ENCODE measurements around the gene RIMOC1.

GRCh38 chr5:41921166-41921565 lies 17.0 kb downstream of the RIMOC1 start:
- TF ChIP-seq CTCF (IDR thresholded peaks at IDR 0.05 in 2 of 3, conservative IDR thresholded peaks at IDR 0.05 in 1 of 3; ENCODE audit: control insufficient read depth in 2 of 3, extremely low read depth in 1 of 3, insufficient read depth in 1 of 3, low read depth in 3 of 3, low read length in 3 of 3) (no peak), POLR2A (IDR thresholded peaks at IDR 0.05; ENCODE audit: low read depth, low read length) (no peak), POLR2AphosphoS5 (IDR thresholded peaks at IDR 0.05; ENCODE audit: low read length) (no peak), ATF2 (IDR thresholded peaks at IDR 0.05; ENCODE audit: low read length) (no peak; the same call in 1 of the 2 replicates)
